ENCODE measurements around the gene GHDC.

DNA sequence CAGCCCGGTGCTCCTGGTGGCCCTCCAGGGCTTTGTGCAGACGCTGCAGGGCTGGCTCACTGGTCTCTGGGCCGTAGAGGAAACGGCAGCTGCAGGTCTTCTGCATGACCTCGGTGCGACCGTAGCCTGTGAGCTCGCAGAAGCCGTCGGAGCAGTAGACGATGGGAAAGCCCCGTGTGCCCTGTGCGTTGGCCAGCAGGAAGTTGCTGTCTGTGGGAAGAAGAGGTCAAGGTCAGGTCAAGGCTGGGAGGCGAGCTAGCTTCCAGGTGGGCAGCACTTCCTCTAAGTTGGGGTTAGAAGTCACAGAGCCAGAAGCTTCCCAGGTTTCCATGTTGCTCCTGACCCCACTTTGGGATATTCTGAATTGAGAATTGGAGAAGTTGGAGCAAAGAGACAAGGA, 15.5 kb downstream of the GHDC start:
- TF ChIP-seq MXD4 (CRISPR knock-in tag; IDR thresholded peaks at IDR 0.05; ENCODE audit: borderline replicate concordance) (no peak), ZNF138 (CRISPR knock-in tag; conservative IDR thresholded peaks at IDR 0.05) (no peak), JUN (CRISPR knock-in tag; IDR thresholded peaks at IDR 0.05) (no peak), FOXJ3 (CRISPR knock-in tag; IDR thresholded peaks at IDR 0.05; ENCODE audit: borderline replicate concordance) (no peak), MYBL2 (CRISPR knock-in tag; IDR thresholded peaks at IDR 0.05) (no peak), ATF1 (CRISPR knock-in tag; IDR thresholded peaks at IDR 0.05) (no peak), RELA (CRISPR knock-in tag; IDR thresholded peaks at IDR 0.05; ENCODE audit: borderline replicate concordance) (no peak)
- TF ChIP-seq, protein P1, sequence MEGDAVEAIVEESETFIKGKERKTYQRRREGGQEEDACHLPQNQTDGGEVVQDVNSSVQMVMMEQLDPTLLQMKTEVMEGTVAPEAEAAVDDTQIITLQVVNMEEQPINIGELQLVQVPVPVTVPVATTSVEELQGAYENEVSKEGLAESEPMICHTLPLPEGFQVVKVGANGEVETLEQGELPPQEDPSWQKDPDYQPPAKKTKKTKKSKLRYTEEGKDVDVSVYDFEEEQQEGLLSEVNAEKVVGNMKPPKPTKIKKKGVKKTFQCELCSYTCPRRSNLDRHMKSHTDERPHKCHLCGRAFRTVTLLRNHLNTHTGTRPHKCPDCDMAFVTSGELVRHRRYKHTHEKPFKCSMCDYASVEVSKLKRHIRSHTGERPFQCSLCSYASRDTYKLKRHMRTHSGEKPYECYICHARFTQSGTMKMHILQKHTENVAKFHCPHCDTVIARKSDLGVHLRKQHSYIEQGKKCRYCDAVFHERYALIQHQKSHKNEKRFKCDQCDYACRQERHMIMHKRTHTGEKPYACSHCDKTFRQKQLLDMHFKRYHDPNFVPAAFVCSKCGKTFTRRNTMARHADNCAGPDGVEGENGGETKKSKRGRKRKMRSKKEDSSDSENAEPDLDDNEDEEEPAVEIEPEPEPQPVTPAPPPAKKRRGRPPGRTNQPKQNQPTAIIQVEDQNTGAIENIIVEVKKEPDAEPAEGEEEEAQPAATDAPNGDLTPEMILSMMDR (IDR thresholded peaks at IDR 0.05) = no peak
- TF ChIP-seq, protein P2, sequence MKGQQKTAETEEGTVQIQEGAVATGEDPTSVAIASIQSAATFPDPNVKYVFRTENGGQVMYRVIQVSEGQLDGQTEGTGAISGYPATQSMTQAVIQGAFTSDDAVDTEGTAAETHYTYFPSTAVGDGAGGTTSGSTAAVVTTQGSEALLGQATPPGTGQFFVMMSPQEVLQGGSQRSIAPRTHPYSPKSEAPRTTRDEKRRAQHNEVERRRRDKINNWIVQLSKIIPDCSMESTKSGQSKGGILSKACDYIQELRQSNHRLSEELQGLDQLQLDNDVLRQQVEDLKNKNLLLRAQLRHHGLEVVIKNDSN (CRISPR knock-in tag; IDR thresholded peaks at IDR 0.05) = no peak
- TF ChIP-seq, protein P3, sequence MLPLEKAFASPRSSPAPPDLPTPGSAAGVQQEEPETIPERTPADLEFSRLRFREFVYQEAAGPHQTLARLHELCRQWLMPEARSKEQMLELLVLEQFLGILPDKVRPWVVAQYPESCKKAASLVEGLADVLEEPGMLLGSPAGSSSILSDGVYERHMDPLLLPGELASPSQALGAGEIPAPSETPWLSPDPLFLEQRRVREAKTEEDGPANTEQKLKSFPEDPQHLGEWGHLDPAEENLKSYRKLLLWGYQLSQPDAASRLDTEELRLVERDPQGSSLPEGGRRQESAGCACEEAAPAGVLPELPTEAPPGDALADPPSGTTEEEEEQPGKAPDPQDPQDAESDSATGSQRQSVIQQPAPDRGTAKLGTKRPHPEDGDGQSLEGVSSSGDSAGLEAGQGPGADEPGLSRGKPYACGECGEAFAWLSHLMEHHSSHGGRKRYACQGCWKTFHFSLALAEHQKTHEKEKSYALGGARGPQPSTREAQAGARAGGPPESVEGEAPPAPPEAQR (CRISPR knock-in tag; IDR thresholded peaks at IDR 0.05) = no peak

All from WTC11 (cell line).